HepG2 (cell line): Measurements from ENCODE around the gene MLLT10. TPM values are rescaled to one million over a fixed set of nuclear protein-coding genes. Genes with fewer than 3 reads are reported as not detected.

Experiments
- KLF12 ChIP-seq: sonication (generic); formaldehyde crosslinking; IDR thresholded peaks from 2 replicates; pipeline ENCODE4 v1.4.0; 2020; ENCODE audit warnings: missing genetic modification reagents, borderline replicate concordance
- PRMT3 ChIP-seq: sonication (generic); formaldehyde crosslinking; IDR thresholded peaks from 2 replicates; pipeline ENCODE4 v1.8.1; 2022; ENCODE audit warnings: low read depth, mild to moderate bottlenecking, moderate library complexity, missing genetic modification reagents, borderline replicate concordance
- SP2 ChIP-seq: sonication (generic); formaldehyde crosslinking; IDR thresholded peaks from 2 replicates; pipeline ENCODE4 v1.5.1; 2020; ENCODE audit warnings: mild to moderate bottlenecking, missing genetic modification reagents
- ZEB1 ChIP-seq: IDR thresholded peaks from 2 replicates; pipeline ENCODE4 v1.6.1; 2012; ENCODE audit warnings: mild to moderate bottlenecking, low read depth, inconsistent platforms; ENCODE audit not compliant: insufficient replicate concordance
- ZNF225 ChIP-seq: sonication (generic); formaldehyde crosslinking; IDR thresholded peaks from 2 replicates; pipeline ENCODE4 v1.4.0; 2020; ENCODE audit warnings: mild to moderate bottlenecking, missing genetic modification reagents
- ZNF557 ChIP-seq: sonication (generic); formaldehyde crosslinking; IDR thresholded peaks from 2 replicates; pipeline ENCODE4 v1.4.0; 2020; ENCODE audit warnings: missing genetic modification reagents
- ZNF878 ChIP-seq: sonication (generic); formaldehyde crosslinking; IDR thresholded peaks from 2 replicates; pipeline ENCODE4 v1.8.1; 2023; ENCODE audit warnings: mild to moderate bottlenecking, missing genetic modification reagents, moderate library complexity
- polyA plus RNA-seq, 8 experiments: library from polyadenylated mRNA; depleted of rRNA in 3 of 8; stranded (reverse) in 7 of 8; unstranded in 1 of 8; fragments of >200 nt; fragmentation: Illumina TruSeq in 4 of 8; extraction: Trizol in 4 of 8; gene quantifications; 2 replicates each; pipeline versions ENCODE4 v1.2.1 to v1.2.3, GENCODE V29; 2011 to 2016; ENCODE audit warnings: low read depth in 4 of 8, missing spikeins in 1 of 8, mixed read lengths in 1 of 8; ENCODE audit not compliant: insufficient read depth in 1 of 8
- total RNA-seq, 5 experiments: library from RNA; depleted of rRNA; stranded (reverse); fragments of >200 nt; fragmentation: Illumina TruSeq; extraction: Trizol; gene quantifications; 2 replicates each; pipeline ENCODE4 v1.2.3, GENCODE V29; 2016; ENCODE audit warnings: low read depth in 1 of 5
- TF ChIP-seq, protein P1 (sequence below): sonication (generic); formaldehyde crosslinking; IDR thresholded peaks from 2 replicates; pipeline ENCODE4 v1.8.1; 2023; ENCODE audit warnings: mild to moderate bottlenecking, moderate library complexity, missing genetic modification reagents
- TF ChIP-seq, protein P2 (sequence below): sonication (generic); formaldehyde crosslinking; IDR thresholded peaks from 2 replicates; pipeline ENCODE4 v1.5.0; 2020; ENCODE audit warnings: mild to moderate bottlenecking, missing genetic modification reagents
- TF ChIP-seq, protein P3 (sequence below): sonication (generic); formaldehyde crosslinking; IDR thresholded peaks from 2 replicates; pipeline ENCODE4 v1.8.0; 2022; ENCODE audit warnings: mild to moderate bottlenecking, missing genetic modification reagents
- TF ChIP-seq, protein P4 (sequence below): sonication (generic); formaldehyde crosslinking; IDR thresholded peaks from 2 replicates; pipeline ENCODE4 v1.8.0; 2022; ENCODE audit warnings: missing genetic modification reagents, mild to moderate bottlenecking, inconsistent platforms, borderline replicate concordance
- TF ChIP-seq, protein P5 (sequence below): sonication (generic); formaldehyde crosslinking; IDR thresholded peaks from 2 replicates; pipeline ENCODE4 v1.8.1; 2023; ENCODE audit warnings: mild to moderate bottlenecking, inconsistent platforms, moderate library complexity, missing genetic modification reagents, borderline replicate concordance
- TF ChIP-seq, protein P6 (sequence below): IDR thresholded peaks from 2 replicates; pipeline ENCODE4 v1.6.1; 2018; ENCODE audit warnings: missing genetic modification reagents, mild to moderate bottlenecking, missing compliant biosample characterization
- TF ChIP-seq, protein P7 (sequence below): sonication (generic); formaldehyde crosslinking; IDR thresholded peaks from 2 replicates; pipeline ENCODE4 v1.5.1; 2020; ENCODE audit warnings: missing genetic modification reagents, mild to moderate bottlenecking, borderline replicate concordance
- TF ChIP-seq, protein P8 (sequence below): IDR thresholded peaks from 2 replicates; pipeline ENCODE4 v1.6.1; 2016; ENCODE audit warnings: low read depth

The MLLT10 gene
- total and polyA plus RNA-seq, 2 of the 13 experiments (the other 11 are each of a cell fraction or from before 2014, with no cell fraction given), result 51.3 to 84.1 TPM

DNA sequence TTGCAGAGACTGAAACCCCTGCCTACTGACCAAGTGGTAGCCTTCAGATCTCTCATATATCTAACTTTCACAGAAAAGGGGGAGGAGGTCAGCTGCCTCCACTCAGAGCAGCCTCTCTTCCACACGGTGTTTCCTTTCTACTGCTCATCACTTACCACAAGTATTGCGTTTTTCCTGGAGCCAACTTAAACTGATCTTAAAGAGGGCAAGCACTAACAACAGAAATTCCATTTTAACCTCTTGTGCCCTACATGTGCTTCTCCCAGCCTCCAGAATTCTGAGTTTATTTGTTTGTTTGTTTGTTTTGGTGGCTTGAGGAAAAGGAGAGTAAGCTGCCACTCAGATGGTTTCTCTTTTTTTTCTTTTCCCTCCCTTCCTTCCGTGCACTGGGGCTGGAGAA, 27.7 kb upstream of the MLLT10 start (continued):
- TF ChIP-seq, protein P1, sequence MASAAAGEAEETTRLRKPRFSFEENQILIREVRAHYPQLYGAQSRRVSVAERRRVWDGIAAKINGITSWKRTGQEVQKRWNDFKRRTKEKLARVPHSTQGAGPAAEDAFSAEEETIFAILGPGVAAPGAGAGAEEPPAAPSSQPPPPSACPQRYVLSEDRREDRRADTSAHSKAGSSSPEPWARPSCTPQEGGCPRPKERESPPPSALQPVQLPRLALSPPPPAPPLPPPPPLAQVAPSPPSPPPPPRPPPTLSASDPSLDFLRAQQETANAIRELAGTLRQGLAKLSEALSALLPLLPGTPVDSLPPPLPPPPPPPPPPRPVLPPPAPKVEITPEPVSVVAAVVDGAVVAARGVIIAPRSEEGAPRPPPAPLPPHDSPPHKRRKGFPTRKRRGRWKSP (CRISPR knock-in tag), result 0 out of 2 replicates have a peak, but pooled peaks have one; percentile 13
- TF ChIP-seq, protein P2, sequence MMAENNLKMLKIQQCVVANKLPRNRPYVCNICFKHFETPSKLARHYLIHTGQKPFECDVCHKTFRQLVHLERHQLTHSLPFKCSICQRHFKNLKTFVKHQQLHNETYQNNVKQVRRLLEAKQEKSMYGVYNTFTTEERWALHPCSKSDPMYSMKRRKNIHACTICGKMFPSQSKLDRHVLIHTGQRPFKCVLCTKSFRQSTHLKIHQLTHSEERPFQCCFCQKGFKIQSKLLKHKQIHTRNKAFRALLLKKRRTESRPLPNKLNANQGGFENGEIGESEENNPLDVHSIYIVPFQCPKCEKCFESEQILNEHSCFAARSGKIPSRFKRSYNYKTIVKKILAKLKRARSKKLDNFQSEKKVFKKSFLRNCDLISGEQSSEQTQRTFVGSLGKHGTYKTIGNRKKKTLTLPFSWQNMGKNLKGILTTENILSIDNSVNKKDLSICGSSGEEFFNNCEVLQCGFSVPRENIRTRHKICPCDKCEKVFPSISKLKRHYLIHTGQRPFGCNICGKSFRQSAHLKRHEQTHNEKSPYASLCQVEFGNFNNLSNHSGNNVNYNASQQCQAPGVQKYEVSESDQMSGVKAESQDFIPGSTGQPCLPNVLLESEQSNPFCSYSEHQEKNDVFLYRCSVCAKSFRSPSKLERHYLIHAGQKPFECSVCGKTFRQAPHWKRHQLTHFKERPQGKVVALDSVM, result peak; percentile 88
- TF ChIP-seq, protein P3, sequence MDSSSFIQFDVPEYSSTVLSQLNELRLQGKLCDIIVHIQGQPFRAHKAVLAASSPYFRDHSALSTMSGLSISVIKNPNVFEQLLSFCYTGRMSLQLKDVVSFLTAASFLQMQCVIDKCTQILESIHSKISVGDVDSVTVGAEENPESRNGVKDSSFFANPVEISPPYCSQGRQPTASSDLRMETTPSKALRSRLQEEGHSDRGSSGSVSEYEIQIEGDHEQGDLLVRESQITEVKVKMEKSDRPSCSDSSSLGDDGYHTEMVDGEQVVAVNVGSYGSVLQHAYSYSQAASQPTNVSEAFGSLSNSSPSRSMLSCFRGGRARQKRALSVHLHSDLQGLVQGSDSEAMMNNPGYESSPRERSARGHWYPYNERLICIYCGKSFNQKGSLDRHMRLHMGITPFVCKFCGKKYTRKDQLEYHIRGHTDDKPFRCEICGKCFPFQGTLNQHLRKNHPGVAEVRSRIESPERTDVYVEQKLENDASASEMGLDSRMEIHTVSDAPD (CRISPR knock-in tag), result no peak
- 0 out of 2 replicates have a peak, but pooled peaks have one; percentile 1 for TF ChIP-seq ZNF878 (CRISPR knock-in tag)
- TF ChIP-seq, protein P4, sequence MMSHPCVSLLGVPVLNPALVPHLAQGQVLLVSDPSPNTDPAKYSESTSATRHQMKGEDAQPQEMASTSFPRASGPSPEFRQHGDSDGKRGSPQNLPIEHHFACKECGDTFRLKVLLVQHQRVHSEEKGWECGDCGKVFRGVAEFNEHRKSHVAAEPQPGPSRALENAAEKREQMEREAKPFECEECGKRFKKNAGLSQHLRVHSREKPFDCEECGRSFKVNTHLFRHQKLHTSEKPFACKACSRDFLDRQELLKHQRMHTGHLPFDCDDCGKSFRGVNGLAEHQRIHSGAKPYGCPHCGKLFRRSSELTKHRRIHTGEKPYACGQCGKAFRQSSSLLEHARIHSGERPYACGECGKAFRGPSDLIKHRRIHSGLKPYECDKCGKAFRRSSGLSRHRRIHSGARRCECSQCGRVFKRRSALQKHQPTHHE (CRISPR knock-in tag), result no peak
- no peak for TF ChIP-seq ZNF557 (CRISPR knock-in tag)
- peak; percentile 22; the same call in 1 of the 2 replicates for TF ChIP-seq PRMT3 (CRISPR knock-in tag)
- TF ChIP-seq, protein P5, sequence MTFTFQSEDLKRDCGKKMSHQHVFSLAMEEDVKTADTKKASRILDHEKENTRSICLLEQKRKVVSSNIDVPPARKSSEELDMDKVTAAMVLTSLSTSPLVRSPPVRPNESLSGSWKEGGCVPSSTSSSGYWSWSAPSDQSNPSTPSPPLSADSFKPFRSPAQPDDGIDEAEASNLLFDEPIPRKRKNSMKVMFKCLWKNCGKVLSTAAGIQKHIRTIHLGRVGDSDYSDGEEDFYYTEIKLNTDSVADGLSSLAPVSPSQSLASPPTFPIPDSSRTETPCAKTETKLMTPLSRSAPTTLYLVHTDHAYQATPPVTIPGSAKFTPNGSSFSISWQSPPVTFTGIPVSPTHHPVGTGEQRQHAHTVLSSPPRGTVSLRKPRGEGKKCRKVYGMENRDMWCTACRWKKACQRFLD (CRISPR knock-in tag), result no peak
- TF ChIP-seq, protein P6, sequence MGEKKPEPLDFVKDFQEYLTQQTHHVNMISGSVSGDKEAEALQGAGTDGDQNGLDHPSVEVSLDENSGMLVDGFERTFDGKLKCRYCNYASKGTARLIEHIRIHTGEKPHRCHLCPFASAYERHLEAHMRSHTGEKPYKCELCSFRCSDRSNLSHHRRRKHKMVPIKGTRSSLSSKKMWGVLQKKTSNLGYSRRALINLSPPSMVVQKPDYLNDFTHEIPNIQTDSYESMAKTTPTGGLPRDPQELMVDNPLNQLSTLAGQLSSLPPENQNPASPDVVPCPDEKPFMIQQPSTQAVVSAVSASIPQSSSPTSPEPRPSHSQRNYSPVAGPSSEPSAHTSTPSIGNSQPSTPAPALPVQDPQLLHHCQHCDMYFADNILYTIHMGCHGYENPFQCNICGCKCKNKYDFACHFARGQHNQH (CRISPR knock-in tag), result no peak
- TF ChIP-seq, protein P7, sequence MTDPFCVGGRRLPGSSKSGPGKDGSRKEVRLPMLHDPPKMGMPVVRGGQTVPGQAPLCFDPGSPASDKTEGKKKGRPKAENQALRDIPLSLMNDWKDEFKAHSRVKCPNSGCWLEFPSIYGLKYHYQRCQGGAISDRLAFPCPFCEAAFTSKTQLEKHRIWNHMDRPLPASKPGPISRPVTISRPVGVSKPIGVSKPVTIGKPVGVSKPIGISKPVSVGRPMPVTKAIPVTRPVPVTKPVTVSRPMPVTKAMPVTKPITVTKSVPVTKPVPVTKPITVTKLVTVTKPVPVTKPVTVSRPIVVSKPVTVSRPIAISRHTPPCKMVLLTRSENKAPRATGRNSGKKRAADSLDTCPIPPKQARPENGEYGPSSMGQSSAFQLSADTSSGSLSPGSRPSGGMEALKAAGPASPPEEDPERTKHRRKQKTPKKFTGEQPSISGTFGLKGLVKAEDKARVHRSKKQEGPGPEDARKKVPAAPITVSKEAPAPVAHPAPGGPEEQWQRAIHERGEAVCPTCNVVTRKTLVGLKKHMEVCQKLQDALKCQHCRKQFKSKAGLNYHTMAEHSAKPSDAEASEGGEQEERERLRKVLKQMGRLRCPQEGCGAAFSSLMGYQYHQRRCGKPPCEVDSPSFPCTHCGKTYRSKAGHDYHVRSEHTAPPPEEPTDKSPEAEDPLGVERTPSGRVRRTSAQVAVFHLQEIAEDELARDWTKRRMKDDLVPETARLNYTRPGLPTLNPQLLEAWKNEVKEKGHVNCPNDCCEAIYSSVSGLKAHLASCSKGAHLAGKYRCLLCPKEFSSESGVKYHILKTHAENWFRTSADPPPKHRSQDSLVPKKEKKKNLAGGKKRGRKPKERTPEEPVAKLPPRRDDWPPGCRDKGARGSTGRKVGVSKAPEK (CRISPR knock-in tag), result no peak
- 0 out of 2 replicates have a peak, but pooled peaks have one; percentile 21 for TF ChIP-seq SP2 (CRISPR knock-in tag)
- TF ChIP-seq KLF12 (CRISPR knock-in tag), result no peak
- TF ChIP-seq, protein P8, sequence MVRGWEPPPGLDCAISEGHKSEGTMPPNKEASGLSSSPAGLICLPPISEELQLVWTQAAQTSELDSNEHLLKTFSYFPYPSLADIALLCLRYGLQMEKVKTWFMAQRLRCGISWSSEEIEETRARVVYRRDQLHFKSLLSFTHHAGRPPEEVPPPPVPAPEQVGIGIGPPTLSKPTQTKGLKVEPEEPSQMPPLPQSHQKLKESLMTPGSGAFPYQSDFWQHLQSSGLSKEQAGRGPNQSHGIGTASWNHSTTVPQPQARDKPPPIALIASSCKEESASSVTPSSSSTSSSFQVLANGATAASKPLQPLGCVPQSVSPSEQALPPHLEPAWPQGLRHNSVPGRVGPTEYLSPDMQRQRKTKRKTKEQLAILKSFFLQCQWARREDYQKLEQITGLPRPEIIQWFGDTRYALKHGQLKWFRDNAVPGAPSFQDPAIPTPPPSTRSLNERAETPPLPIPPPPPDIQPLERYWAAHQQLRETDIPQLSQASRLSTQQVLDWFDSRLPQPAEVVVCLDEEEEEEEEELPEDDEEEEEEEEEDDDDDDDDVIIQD (CRISPR knock-in tag), result no peak
- no peak for TF ChIP-seq ZEB1
- no peak for TF ChIP-seq ZNF225 (CRISPR knock-in tag)
